ENCODE data around the gene SBNO2. TPM values are rescaled to one million over a fixed set of nuclear protein-coding genes. Genes with fewer than 3 reads are reported as not detected.

SBNO2 gene
- total and polyA plus RNA-seq, 2 experiments from 2014 or later = 6.9 to 35.4 TPM

GRCh38 chr19:1110809-1111640 lies 63.0 kb downstream of the SBNO2 start (continued):
- TF ChIP-seq ZNF462 (CRISPR knock-in tag; IDR thresholded peaks at IDR 0.05) = no peak
- TF ChIP-seq CTCF (conservative IDR thresholded peaks at IDR 0.05; ENCODE audit: low read depth in 2 of 2) = no peak
- TF ChIP-seq ETS1 (IDR thresholded peaks at IDR 0.05) = no peak
- TF ChIP-seq STAT1 (IDR thresholded peaks at IDR 0.05; ENCODE audit: unreplicated experiment) = no peak
- no peak for TF ChIP-seq JUNB (IDR thresholded peaks at IDR 0.05; ENCODE audit: unreplicated experiment)
- no peak for TF ChIP-seq ZNF114 (CRISPR knock-in tag; IDR thresholded peaks at IDR 0.05)
- no peak for TF ChIP-seq EZH2phosphoT487 (IDR thresholded peaks at IDR 0.05; ENCODE audit: unreplicated experiment)
- no peak for TF ChIP-seq NANOG (IDR thresholded peaks at IDR 0.05; ENCODE audit: borderline replicate concordance)

Data from GM23338 (cell line).